GM12864 (cell line): ENCODE measurements around the gene GDF11.

Experiments
- DNase-seq: peaks from one replicate; pipeline ENCODE4 v3.0.0-alpha.2; 2011; ENCODE audit warnings: low read depth
- H3K4me3 ChIP-seq: 2 replicates; pipeline ENCODE4 v1.5.1; 2011; ENCODE audit warnings: mild to moderate bottlenecking, low read depth, low read length, control low read depth
- TF ChIP-seq, protein P1 (sequence below): IDR thresholded peaks from 2 replicates; pipeline ENCODE4 v1.5.1; 2011; ENCODE audit warnings: low read depth, mild to moderate bottlenecking, moderate library complexity, low read length, control low read depth, inconsistent platforms; ENCODE audit errors: missing control alignments

The GDF11 gene

DNA sequence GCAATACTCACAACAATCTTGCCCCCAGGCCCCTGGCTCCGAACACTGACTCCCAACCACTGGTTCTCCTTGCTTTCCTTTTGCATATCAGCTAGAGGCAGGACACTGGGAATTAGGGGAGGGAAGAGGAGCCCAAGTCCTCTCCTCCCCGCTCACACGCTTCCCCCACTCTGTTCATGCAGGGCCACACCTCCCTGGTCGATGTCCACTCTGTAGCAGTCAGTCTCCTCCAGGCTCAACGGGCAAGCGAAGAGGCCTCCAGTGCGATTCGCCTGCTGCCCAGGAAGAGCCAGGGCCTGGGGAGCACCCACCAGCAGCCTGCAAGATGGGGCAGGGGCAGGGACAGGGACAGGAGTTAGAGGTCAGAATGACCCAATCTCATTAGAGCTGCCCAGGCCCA is 40.1 kb upstream of the GDF11 start:
- no peak overlapping the region for H3K4me3 ChIP-seq
- no peak for DNase-seq
- TF ChIP-seq, protein P1, sequence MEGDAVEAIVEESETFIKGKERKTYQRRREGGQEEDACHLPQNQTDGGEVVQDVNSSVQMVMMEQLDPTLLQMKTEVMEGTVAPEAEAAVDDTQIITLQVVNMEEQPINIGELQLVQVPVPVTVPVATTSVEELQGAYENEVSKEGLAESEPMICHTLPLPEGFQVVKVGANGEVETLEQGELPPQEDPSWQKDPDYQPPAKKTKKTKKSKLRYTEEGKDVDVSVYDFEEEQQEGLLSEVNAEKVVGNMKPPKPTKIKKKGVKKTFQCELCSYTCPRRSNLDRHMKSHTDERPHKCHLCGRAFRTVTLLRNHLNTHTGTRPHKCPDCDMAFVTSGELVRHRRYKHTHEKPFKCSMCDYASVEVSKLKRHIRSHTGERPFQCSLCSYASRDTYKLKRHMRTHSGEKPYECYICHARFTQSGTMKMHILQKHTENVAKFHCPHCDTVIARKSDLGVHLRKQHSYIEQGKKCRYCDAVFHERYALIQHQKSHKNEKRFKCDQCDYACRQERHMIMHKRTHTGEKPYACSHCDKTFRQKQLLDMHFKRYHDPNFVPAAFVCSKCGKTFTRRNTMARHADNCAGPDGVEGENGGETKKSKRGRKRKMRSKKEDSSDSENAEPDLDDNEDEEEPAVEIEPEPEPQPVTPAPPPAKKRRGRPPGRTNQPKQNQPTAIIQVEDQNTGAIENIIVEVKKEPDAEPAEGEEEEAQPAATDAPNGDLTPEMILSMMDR: no peak

DNA sequence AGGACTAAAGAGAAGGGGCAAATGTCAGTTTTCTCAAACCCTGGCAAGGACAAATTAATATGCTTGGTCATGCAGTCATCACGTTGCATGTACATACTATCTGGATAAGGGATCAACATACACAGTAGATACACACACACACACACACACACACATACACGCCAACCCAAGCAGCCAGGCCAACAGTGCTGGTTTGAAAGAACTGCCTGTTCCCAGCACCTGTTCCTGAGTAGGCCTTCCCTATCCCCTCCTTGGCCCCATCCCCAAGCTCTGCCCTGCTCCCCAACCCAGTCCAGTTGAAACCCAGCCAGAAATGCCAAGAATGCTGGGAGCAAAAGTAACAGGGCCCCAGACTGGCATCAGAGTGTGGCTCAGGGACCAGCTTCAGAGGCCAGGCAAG is 39.6 kb upstream of the GDF11 start:
- TF ChIP-seq, protein P1: no peak
- no peak overlapping the region for H3K4me3 ChIP-seq
- no peak for DNase-seq

DNA sequence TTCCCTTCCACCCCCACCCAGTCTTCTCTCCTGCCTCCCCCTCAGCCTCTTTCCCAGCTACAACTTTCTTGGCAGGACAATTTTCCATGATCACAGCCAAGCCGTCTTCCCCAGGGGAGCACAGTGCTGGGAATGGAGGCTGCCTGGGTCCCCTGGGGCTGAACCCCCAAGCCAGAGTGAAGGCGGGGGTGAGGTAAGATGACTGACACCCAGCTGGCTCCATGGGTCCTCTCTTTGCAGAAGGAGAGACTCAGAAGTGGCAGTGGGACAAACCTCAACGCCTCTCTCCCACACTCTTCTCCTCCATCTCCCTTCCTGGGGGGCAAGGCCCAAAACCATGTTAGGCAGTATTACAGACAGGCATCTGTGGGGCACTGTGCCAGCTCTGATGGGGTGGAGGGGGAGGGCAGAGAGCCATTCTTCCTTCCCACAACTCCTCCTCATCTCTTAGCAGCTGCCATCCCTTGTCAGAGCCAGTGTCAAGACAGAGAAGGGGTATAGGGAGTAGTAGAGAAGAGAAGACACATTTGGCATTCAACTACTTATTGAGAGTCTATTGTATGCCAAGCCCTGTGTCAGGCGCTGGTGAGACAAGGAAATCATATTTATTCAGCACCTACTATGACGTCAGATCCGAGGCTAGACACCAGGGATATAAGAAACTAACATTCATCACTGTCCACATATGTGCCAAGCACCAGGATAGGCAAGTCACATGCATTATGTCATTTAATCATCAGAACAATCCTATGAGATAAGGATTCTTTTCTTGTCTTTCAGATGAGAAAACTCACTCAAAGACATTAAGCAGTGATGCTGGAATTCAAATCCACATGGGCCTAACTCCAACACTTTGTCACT is 38.8 kb upstream of the GDF11 start:
- H3K4me3 ChIP-seq: no peak overlapping the region
- no peak for DNase-seq
- TF ChIP-seq, protein P1: no peak

- H3K4me3 ChIP-seq: no peak overlapping the region
- DNase-seq: no peak
- TF ChIP-seq, protein P1: no peak
Measured at GRCh38 chr12:55704824-55705718, 37.9 kb upstream of the GDF11 start.

- DNase-seq: no peak
- TF ChIP-seq, protein P1: peak; percentile 53
- H3K4me3 ChIP-seq: no peak overlapping the region
Measured at GRCh38 chr12:55705782-55706402, 37.0 kb upstream of the GDF11 start.

DNA sequence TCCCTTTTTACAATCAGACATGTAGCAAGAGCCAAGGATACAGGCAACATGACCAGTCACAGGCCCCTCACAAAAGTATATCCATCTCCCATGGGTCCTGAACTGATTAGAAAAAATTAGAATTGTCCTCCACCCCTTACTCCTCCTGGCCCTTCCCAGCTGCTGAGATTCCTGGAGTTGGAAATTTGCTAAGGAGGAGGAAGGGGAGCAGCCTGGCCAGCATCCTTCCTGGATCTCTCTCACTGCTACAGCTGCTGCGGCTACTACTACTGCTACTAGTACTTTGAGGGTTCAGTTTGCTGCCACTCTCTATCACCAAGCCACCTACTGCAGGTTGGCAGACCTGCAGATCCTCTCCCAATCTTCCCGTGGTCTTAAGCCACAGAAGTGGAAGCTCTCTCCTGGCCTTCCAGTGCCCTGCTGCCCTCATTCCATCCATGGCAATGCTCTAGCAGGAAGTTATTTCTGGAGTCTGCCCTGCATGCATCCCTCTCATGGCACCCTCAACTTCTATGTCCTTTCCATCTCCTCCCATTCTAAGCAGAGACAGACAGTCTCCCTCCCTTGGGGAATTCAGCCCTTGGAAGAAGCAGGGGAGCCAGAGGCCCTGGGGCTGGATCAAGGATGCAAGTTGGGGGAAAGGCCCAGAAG is 36.2 kb upstream of the GDF11 start:
- H3K4me3 ChIP-seq: no peak overlapping the region
- DNase-seq: no peak
- TF ChIP-seq, protein P1: no peak
